ENCODE measurements around the gene OR7G1.

- no peak for TF ChIP-seq EP300 (IDR thresholded peaks at IDR 0.05)
- no peak for TF ChIP-seq CTCF (IDR thresholded peaks at IDR 0.05)
- no peak for TF ChIP-seq POLR2AphosphoS5 (IDR thresholded peaks at IDR 0.05)
Observed at GRCh38 chr19:9086761-9087160, 28.8 kb downstream of the OR7G1 start, which contains the start of gene OR1M1.
